Stimulated activated CD4-positive, alpha-beta T cell treated with anti-CD3 and anti-CD28 coated beads, TNF-alpha, amount 100 ng/mL, for 4 hours (primary cell): ENCODE results near the gene TMEM37.

Experiments used
- DNase-seq, 3 experiments: peaks; one replicate each; pipeline ENCODE4 v3.0.0-alpha.2; 2020; ENCODE audit warnings: low read depth in 3 of 3

The TMEM37 gene

GRCh38 chr2:119455066-119455718 lies 23.5 kb downstream of the TMEM37 start:
- DNase-seq, result no peak

GRCh38 chr2:119460076-119460475 lies 28.4 kb downstream of the TMEM37 start:
- DNase-seq, result no peak

GRCh38 chr2:119461811-119462210 lies 30.2 kb downstream of the TMEM37 start:
- no peak for DNase-seq

- no peak for DNase-seq
Observed at GRCh38 chr2:119462574-119462973, 30.9 kb downstream of the TMEM37 start.

GRCh38 chr2:119463136-119463535 lies 31.5 kb downstream of the TMEM37 start:
- no peak for DNase-seq

- DNase-seq, result no peak
Observed at GRCh38 chr2:119463990-119464389, 32.3 kb downstream of the TMEM37 start.

- DNase-seq, result no peak
Observed at GRCh38 chr2:119464981-119465380, 33.3 kb downstream of the TMEM37 start.

- DNase-seq, result no peak
Observed at GRCh38 chr2:119465687-119466086, 34.0 kb downstream of the TMEM37 start.

GRCh38 chr2:119466373-119466772 lies 34.7 kb downstream of the TMEM37 start:
- DNase-seq, result no peak

GRCh38 chr2:119468154-119468955 lies 36.7 kb downstream of the TMEM37 start:
- DNase-seq, result no peak

- DNase-seq, result no peak
Observed at GRCh38 chr2:119469131-119469530, 37.5 kb downstream of the TMEM37 start.

GRCh38 chr2:119469661-119470297 lies 38.1 kb downstream of the TMEM37 start:
- DNase-seq, result no peak

- DNase-seq, result no peak
Observed at GRCh38 chr2:119472749-119473148, 41.1 kb downstream of the TMEM37 start.

- no peak for DNase-seq
Observed at GRCh38 chr2:119473621-119474370, 42.1 kb downstream of the TMEM37 start.

- no peak for DNase-seq
Observed at GRCh38 chr2:119474371-119475224, 42.9 kb downstream of the TMEM37 start.

GRCh38 chr2:119475225-119475856 lies 43.7 kb downstream of the TMEM37 start:
- no peak for DNase-seq

- DNase-seq, result no peak
Observed at GRCh38 chr2:119475857-119476244, 44.2 kb downstream of the TMEM37 start.

GRCh38 chr2:119476301-119477112 lies 44.9 kb downstream of the TMEM37 start:
- DNase-seq, result peak in 2 of 3 experiments; percentile 3 to 10

- DNase-seq, result no peak
Observed at GRCh38 chr2:119477113-119477505, 45.5 kb downstream of the TMEM37 start.
